Measurements from ENCODE around the gene LIX1.
A peak's percentile ranks its signal among the peaks of the same experiment; 100 is the strongest.

Gene LIX1

GRCh38 chr5:97105501-97106215 lies 36.8 kb downstream of the LIX1 start:
- Mint-ChIP-seq H3K9me3 (no peaks in the 10 kb centered on the region), H3K36me3 (peaks cover 2 to 11% of the 10 kb centered on the region in 2 donors), H3K27ac (no peak overlapping the region), H3K4me3 (no peak overlapping the region), H3K4me1 (no peaks in the 10 kb centered on the region), H3K27me3 (no peaks in the 10 kb centered on the region)
- ATAC-seq (replicated peaks) (no peak), DNase-seq (no peak)

- no peak for ATAC-seq (replicated peaks)
- Mint-ChIP-seq H3K27ac (no peak overlapping the region), H3K9me3 (no peaks in the 10 kb centered on the region)
Observed at GRCh38 chr5:97102010-97102470, 40.4 kb downstream of the LIX1 start.

GRCh38 chr5:97101189-97101910 lies 41.1 kb downstream of the LIX1 start:
- Mint-ChIP-seq H3K27ac (no peak overlapping the region), H3K36me3 (peaks cover 2 to 9% of the 10 kb centered on the region in 2 donors), H3K27me3 (no peaks in the 10 kb centered on the region), H3K4me3 (no peak overlapping the region), H3K9me3 (no peaks in the 10 kb centered on the region), H3K4me1 (peaks cover 0 to 1% of the 10 kb centered on the region in 2 donors)
- ATAC-seq (replicated peaks) (no peak), DNase-seq (no peak)

More at GRCh38 chr5:97102010-97102470, 40.4 kb downstream of the LIX1 start:
- H3K4me3 Mint-ChIP-seq, result no peak overlapping the region
- no peak for DNase-seq
- H3K36me3 Mint-ChIP-seq, result peaks cover 2 to 9% of the 10 kb centered on the region in 2 donors
- H3K4me1 Mint-ChIP-seq, result peaks cover 0 to 1% of the 10 kb centered on the region in 2 donors
- no peaks in the 10 kb centered on the region for H3K27me3 Mint-ChIP-seq

- H3K27me3 Mint-ChIP-seq, result no peaks in the 10 kb centered on the region
- ATAC-seq (replicated peaks) (no peak), DNase-seq (no peak)
- H3K36me3 Mint-ChIP-seq, result peaks cover 2 to 5% of the 10 kb centered on the region in 2 donors
- peaks cover 1 to 2% of the 10 kb centered on the region in 2 donors for H3K4me1 Mint-ChIP-seq
- no peak overlapping the region for H3K4me3 Mint-ChIP-seq
- H3K27ac Mint-ChIP-seq, result no peak overlapping the region
- no peaks in the 10 kb centered on the region for H3K9me3 Mint-ChIP-seq
Observed at GRCh38 chr5:97100476-97100875, 41.9 kb downstream of the LIX1 start.

- ATAC-seq (replicated peaks), result no peak
- Mint-ChIP-seq H3K36me3 (peaks cover 5% of the 10 kb centered on the region in 2 donors), H3K27me3 (no peaks in the 10 kb centered on the region)
Observed at GRCh38 chr5:97098922-97099321, 43.5 kb downstream of the LIX1 start.

GRCh38 chr5:97097326-97098230 lies 44.8 kb downstream of the LIX1 start:
- no peak for ATAC-seq (replicated peaks)
- peaks cover 9 to 12% of the 10 kb centered on the region in 2 donors for H3K4me1 Mint-ChIP-seq
- peaks cover 5% of the 10 kb centered on the region in 2 donors for H3K36me3 Mint-ChIP-seq

More at GRCh38 chr5:97098922-97099321, 43.5 kb downstream of the LIX1 start:
- Mint-ChIP-seq H3K4me3 (no peak overlapping the region), H3K9me3 (no peaks in the 10 kb centered on the region), H3K4me1 (peaks cover 9 to 12% of the 10 kb centered on the region in 2 donors), H3K27ac (peak overlapping the region; percentile 53)
- no peak for DNase-seq

GRCh38 chr5:97096846-97097245 lies 45.6 kb downstream of the LIX1 start:
- no peak overlapping the region for H3K4me3 Mint-ChIP-seq
- no peaks in the 10 kb centered on the region for H3K27me3 Mint-ChIP-seq
- no peak for DNase-seq
- H3K27ac Mint-ChIP-seq, result no peak overlapping the region
- no peaks in the 10 kb centered on the region for H3K9me3 Mint-ChIP-seq
- H3K36me3 Mint-ChIP-seq, result peaks cover 5% of the 10 kb centered on the region in 2 donors
- ATAC-seq (replicated peaks), result no peak
- peaks cover 9 to 12% of the 10 kb centered on the region in 2 donors for H3K4me1 Mint-ChIP-seq

More at GRCh38 chr5:97097326-97098230, 44.8 kb downstream of the LIX1 start:
- H3K27me3 Mint-ChIP-seq, result no peaks in the 10 kb centered on the region
- H3K27ac Mint-ChIP-seq, result no peak overlapping the region
- no peak for DNase-seq
- H3K4me3 Mint-ChIP-seq, result no peak overlapping the region
- no peaks in the 10 kb centered on the region for H3K9me3 Mint-ChIP-seq

GRCh38 chr5:97096191-97096590 lies 46.2 kb downstream of the LIX1 start:
- no peak for ATAC-seq (replicated peaks)
- Mint-ChIP-seq H3K27ac (no peak overlapping the region), H3K4me3 (no peak overlapping the region), H3K36me3 (peaks cover 5% of the 10 kb centered on the region in 2 donors), H3K27me3 (no peaks in the 10 kb centered on the region), H3K9me3 (no peaks in the 10 kb centered on the region), H3K4me1 (peaks cover 9 to 12% of the 10 kb centered on the region in 2 donors)
- no peak for DNase-seq

GRCh38 chr5:97095318-97095732 lies 47.1 kb downstream of the LIX1 start:
- Mint-ChIP-seq H3K27ac (peak overlapping the region; percentile 92), H3K9me3 (no peaks in the 10 kb centered on the region), H3K27me3 (no peaks in the 10 kb centered on the region), H3K4me3 (peak overlapping the region; percentile 52 to 64), H3K36me3 (peaks cover 5% of the 10 kb centered on the region in 2 donors), H3K4me1 (peaks cover 9 to 12% of the 10 kb centered on the region in 2 donors)
- peak; percentile 60 to 64 for ATAC-seq (replicated peaks)
- no peak for DNase-seq

- peak overlapping the region; percentile 52 to 64 for H3K4me3 Mint-ChIP-seq
- peak; percentile 33 for DNase-seq
- ATAC-seq (replicated peaks), result peak; percentile 99
- H3K27me3 Mint-ChIP-seq, result no peaks in the 10 kb centered on the region
- H3K9me3 Mint-ChIP-seq, result no peaks in the 10 kb centered on the region
- H3K27ac Mint-ChIP-seq, result peak overlapping the region; percentile 92
- peaks cover 9 to 12% of the 10 kb centered on the region in 2 donors for H3K4me1 Mint-ChIP-seq
- peaks cover under 1 to 4% of the 10 kb centered on the region in 2 donors for H3K36me3 Mint-ChIP-seq
Observed at GRCh38 chr5:97094579-97095317, 47.7 kb downstream of the LIX1 start.

- no peaks in the 10 kb centered on the region for H3K27me3 Mint-ChIP-seq
- H3K36me3 Mint-ChIP-seq, result peaks cover 5 to 7% of the 10 kb centered on the region in 2 donors
- H3K4me3 Mint-ChIP-seq, result no peak overlapping the region
- ATAC-seq (replicated peaks) (no peak), DNase-seq (no peak)
- H3K4me1 Mint-ChIP-seq, result peaks cover 12 to 17% of the 10 kb centered on the region in 2 donors
- no peaks in the 10 kb centered on the region for H3K9me3 Mint-ChIP-seq
- H3K27ac Mint-ChIP-seq, result no peak overlapping the region
Observed at GRCh38 chr5:97093193-97093592, 49.2 kb downstream of the LIX1 start.

GRCh38 chr5:97090944-97091343 lies 51.5 kb downstream of the LIX1 start:
- Mint-ChIP-seq H3K27me3 (no peaks in the 10 kb centered on the region), H3K9me3 (no peaks in the 10 kb centered on the region), H3K27ac (no peak overlapping the region), H3K36me3 (peaks cover 5 to 12% of the 10 kb centered on the region in 2 donors), H3K4me3 (no peak overlapping the region), H3K4me1 (peaks cover 15 to 23% of the 10 kb centered on the region in 2 donors)
- ATAC-seq (replicated peaks) (no peak), DNase-seq (no peak)

- DNase-seq, result no peak
- ATAC-seq (replicated peaks), result no peak
- Mint-ChIP-seq H3K4me3 (no peak overlapping the region), H3K9me3 (peaks cover 0 to 3% of the 10 kb centered on the region in 2 donors), H3K36me3 (peaks cover 8 to 14% of the 10 kb centered on the region in 2 donors), H3K27me3 (no peaks in the 10 kb centered on the region), H3K27ac (no peak overlapping the region), H3K4me1 (peaks cover 10 to 17% of the 10 kb centered on the region in 2 donors)
Observed at GRCh38 chr5:97089149-97089801, 53.1 kb downstream of the LIX1 start.
